ENCODE measurements around the gene SSBP3. TPM values are rescaled to one million over a fixed set of nuclear protein-coding genes. Genes with fewer than 3 reads are reported as not detected.
A peak's percentile ranks its signal among the peaks of the same experiment; 100 is the strongest.

SSBP3 gene
- total RNA-seq, 1 experiment from 2014 or later, result 115 TPM

GRCh38 chr1:54252371-54252936, 153.7 kb downstream of the SSBP3 start:
- ATAC-seq, result no peak
- peak overlapping the region; percentile 43 for H3K27ac Mint-ChIP-seq
- H3K4me1 Mint-ChIP-seq, result peaks cover 15% of the 10 kb centered on the region
- no peak for TF ChIP-seq ZNF671 (CRISPR knock-in tag; IDR thresholded peaks at IDR 0.05)
- TF ChIP-seq ZSCAN18 (CRISPR knock-in tag; IDR thresholded peaks at IDR 0.05), result no peak
- TF ChIP-seq RORB (CRISPR knock-in tag; IDR thresholded peaks at IDR 0.05), result no peak
- no peak for TF ChIP-seq HMGXB4 (CRISPR knock-in tag; IDR thresholded peaks at IDR 0.05)
- no peak for TF ChIP-seq NR1H2 (CRISPR knock-in tag; IDR thresholded peaks at IDR 0.05)
- TF ChIP-seq MLX (CRISPR knock-in tag; IDR thresholded peaks at IDR 0.05), result no peak
- TF ChIP-seq IRF2 (CRISPR knock-in tag; IDR thresholded peaks at IDR 0.05; ENCODE audit: borderline replicate concordance, low read depth), result no peak
- no peak for TF ChIP-seq ZNF281 (CRISPR knock-in tag; IDR thresholded peaks at IDR 0.05)
- no peak for TF ChIP-seq PRDM15 (CRISPR knock-in tag; IDR thresholded peaks at IDR 0.05)
- no peak for TF ChIP-seq MYBL2 (CRISPR knock-in tag; IDR thresholded peaks at IDR 0.05)
- TF ChIP-seq, protein P1, sequence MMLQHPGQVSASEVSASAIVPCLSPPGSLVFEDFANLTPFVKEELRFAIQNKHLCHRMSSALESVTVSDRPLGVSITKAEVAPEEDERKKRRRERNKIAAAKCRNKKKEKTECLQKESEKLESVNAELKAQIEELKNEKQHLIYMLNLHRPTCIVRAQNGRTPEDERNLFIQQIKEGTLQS (CRISPR knock-in tag; conservative IDR thresholded peaks at IDR 0.05), result no peak
- TF ChIP-seq ETV6 (CRISPR knock-in tag; IDR thresholded peaks at IDR 0.05), result no peak
- TF ChIP-seq FOXK1 (CRISPR knock-in tag; IDR thresholded peaks at IDR 0.05), result no peak
- no peak for TF ChIP-seq GTF2I (CRISPR knock-in tag; conservative IDR thresholded peaks at IDR 0.05)
- TF ChIP-seq NR3C1 (CRISPR knock-in tag; conservative IDR thresholded peaks at IDR 0.05; ENCODE audit: low read depth), result no peak
- no peak for TF ChIP-seq ZNF219 (CRISPR knock-in tag; IDR thresholded peaks at IDR 0.05; ENCODE audit: borderline replicate concordance)
- no peaks in the 10 kb centered on the region for H3K27me3 Mint-ChIP-seq (ENCODE audit: low read depth)
- no peak overlapping the region for H3K4me3 Mint-ChIP-seq
- H3K36me3 Mint-ChIP-seq, result no peaks in the 10 kb centered on the region; the same call in 1 of the 2 replicates
- no peak for DNase-seq (ENCODE audit: low spot score)
- H3K9me3 Mint-ChIP-seq, result no peaks in the 10 kb centered on the region
- ChIA-PET POLR2A (interaction anchor here (0.5 to 0.8 kb wide), 2 partner anchors 129 to 230 kb away, joined by 3 read pairs; no protein-coding TSS in a partner anchor), CTCF (interaction anchor here (0.5 to 1.6 kb wide), 6 partner anchors 24 to 237 kb away, joined by 3 to 6 read pairs (median 3); no protein-coding TSS in a partner anchor)

Data from WTC11 (cell line).